T-helper 22 cell (primary cell): Measurements from ENCODE around the gene SH3GL2.

Source experiments
- DNase-seq: peaks from one replicate; pipeline ENCODE4 v3.0.0-alpha.2; 2020; ENCODE audit warnings: low read depth

SH3GL2 gene

GRCh38 chr9:17578911-17579793, at the start of gene SH3GL2:
TSS of gene SH3GL2 (plus strand) at chr9:17579066.
- no peak for DNase-seq

GRCh38 chr9:17531642-17532254, 47.1 kb upstream of the SH3GL2 start:
- DNase-seq, result no peak

- no peak for DNase-seq
Measured at GRCh38 chr9:17532461-17532860, 46.4 kb upstream of the SH3GL2 start.

GRCh38 chr9:17535176-17535575, 43.7 kb upstream of the SH3GL2 start:
- DNase-seq, result no peak

- no peak for DNase-seq
Measured at GRCh38 chr9:17536027-17536426, 42.8 kb upstream of the SH3GL2 start.

GRCh38 chr9:17551023-17551422, 27.8 kb upstream of the SH3GL2 start:
- DNase-seq, result no peak

- DNase-seq, result no peak
Measured at GRCh38 chr9:17555362-17556054, 23.4 kb upstream of the SH3GL2 start.

- DNase-seq, result no peak
Measured at GRCh38 chr9:17556255-17556654, 22.6 kb upstream of the SH3GL2 start.

- DNase-seq, result no peak
Measured at GRCh38 chr9:17556935-17557334, 21.9 kb upstream of the SH3GL2 start.

GRCh38 chr9:17571825-17572224, 7.0 kb upstream of the SH3GL2 start:
- no peak for DNase-seq

GRCh38 chr9:17574342-17574741, 4.5 kb upstream of the SH3GL2 start:
- no peak for DNase-seq

GRCh38 chr9:17578577-17578910, 322 bp upstream of the SH3GL2 start:
- no peak for DNase-seq

- no peak for DNase-seq
Measured at GRCh38 chr9:17580119-17580518, 1.3 kb downstream of the SH3GL2 start.

- DNase-seq, result no peak
Measured at GRCh38 chr9:17587113-17587512, 8.2 kb downstream of the SH3GL2 start.

- DNase-seq, result no peak
Measured at GRCh38 chr9:17588395-17588794, 9.5 kb downstream of the SH3GL2 start.

- no peak for DNase-seq
Measured at GRCh38 chr9:17588941-17589340, 10.1 kb downstream of the SH3GL2 start.

GRCh38 chr9:17589771-17590170, 10.9 kb downstream of the SH3GL2 start:
- no peak for DNase-seq

GRCh38 chr9:17594961-17595360, 16.1 kb downstream of the SH3GL2 start:
- no peak for DNase-seq

- DNase-seq, result no peak
Measured at GRCh38 chr9:17597977-17598376, 19.1 kb downstream of the SH3GL2 start.

GRCh38 chr9:17600962-17601593, 22.2 kb downstream of the SH3GL2 start:
- no peak for DNase-seq

- DNase-seq, result no peak
Measured at GRCh38 chr9:17604556-17604955, 25.7 kb downstream of the SH3GL2 start.

- no peak for DNase-seq
Measured at GRCh38 chr9:17609312-17610005, 30.6 kb downstream of the SH3GL2 start.
